ENCODE results near the gene STYXL2. TPM values are rescaled to one million over a fixed set of nuclear protein-coding genes. Genes with fewer than 3 reads are reported as not detected.
A peak's percentile ranks its signal among the peaks of the same experiment; 100 is the strongest.

The STYXL2 gene
- total RNA-seq, 1 donor from 2014 or later: 0.06 TPM

GRCh38 chr1:167089939-167090313, 3.9 kb upstream of the STYXL2 start:
- no peaks in the 10 kb centered on the region for H4K20me1 ChIP-seq (ENCODE audit: low read depth)
- H3K79me2 ChIP-seq (ENCODE audit: low read depth): no peaks in the 10 kb centered on the region
- H3K9ac ChIP-seq: no peak overlapping the region
- H3K36me3 ChIP-seq: no peaks in the 10 kb centered on the region
- Mint-ChIP-seq H3K36me3 (no peaks in the 10 kb centered on the region), H3K4me3 (no peak overlapping the region), H3K9me3 (peaks cover 2% of the 10 kb centered on the region), H3K27ac (no peak overlapping the region), H3K27me3 (ENCODE audit: insufficient read depth, low read depth) (peaks cover 2% of the 10 kb centered on the region), H3K4me1 (peaks cover 17% of the 10 kb centered on the region)
- TF ChIP-seq, protein P1, sequence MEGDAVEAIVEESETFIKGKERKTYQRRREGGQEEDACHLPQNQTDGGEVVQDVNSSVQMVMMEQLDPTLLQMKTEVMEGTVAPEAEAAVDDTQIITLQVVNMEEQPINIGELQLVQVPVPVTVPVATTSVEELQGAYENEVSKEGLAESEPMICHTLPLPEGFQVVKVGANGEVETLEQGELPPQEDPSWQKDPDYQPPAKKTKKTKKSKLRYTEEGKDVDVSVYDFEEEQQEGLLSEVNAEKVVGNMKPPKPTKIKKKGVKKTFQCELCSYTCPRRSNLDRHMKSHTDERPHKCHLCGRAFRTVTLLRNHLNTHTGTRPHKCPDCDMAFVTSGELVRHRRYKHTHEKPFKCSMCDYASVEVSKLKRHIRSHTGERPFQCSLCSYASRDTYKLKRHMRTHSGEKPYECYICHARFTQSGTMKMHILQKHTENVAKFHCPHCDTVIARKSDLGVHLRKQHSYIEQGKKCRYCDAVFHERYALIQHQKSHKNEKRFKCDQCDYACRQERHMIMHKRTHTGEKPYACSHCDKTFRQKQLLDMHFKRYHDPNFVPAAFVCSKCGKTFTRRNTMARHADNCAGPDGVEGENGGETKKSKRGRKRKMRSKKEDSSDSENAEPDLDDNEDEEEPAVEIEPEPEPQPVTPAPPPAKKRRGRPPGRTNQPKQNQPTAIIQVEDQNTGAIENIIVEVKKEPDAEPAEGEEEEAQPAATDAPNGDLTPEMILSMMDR (IDR thresholded peaks at IDR 0.05): no peak
- TF ChIP-seq EZH2phosphoT487 (IDR thresholded peaks at IDR 0.05) (no peak), EZH2 (IDR thresholded peaks at IDR 0.05) (no peak)
- no peak overlapping the region for H3K4me3 ChIP-seq
- no peak for DNase-seq (ENCODE audit: low spot score)
- H2AFZ ChIP-seq (replicated peaks): no peak overlapping the region
- H3K27ac ChIP-seq: no peak overlapping the region
- peaks cover 9% of the 10 kb centered on the region for H3K4me1 ChIP-seq
- H3K9me3 ChIP-seq (ENCODE audit: low read depth): no peaks in the 10 kb centered on the region
- H3K27me3 ChIP-seq: no peaks in the 10 kb centered on the region
- no peaks in the 10 kb centered on the region for H3F3A ChIP-seq (ENCODE audit: low read depth)
- H3K4me2 ChIP-seq: no peak overlapping the region

DNA sequence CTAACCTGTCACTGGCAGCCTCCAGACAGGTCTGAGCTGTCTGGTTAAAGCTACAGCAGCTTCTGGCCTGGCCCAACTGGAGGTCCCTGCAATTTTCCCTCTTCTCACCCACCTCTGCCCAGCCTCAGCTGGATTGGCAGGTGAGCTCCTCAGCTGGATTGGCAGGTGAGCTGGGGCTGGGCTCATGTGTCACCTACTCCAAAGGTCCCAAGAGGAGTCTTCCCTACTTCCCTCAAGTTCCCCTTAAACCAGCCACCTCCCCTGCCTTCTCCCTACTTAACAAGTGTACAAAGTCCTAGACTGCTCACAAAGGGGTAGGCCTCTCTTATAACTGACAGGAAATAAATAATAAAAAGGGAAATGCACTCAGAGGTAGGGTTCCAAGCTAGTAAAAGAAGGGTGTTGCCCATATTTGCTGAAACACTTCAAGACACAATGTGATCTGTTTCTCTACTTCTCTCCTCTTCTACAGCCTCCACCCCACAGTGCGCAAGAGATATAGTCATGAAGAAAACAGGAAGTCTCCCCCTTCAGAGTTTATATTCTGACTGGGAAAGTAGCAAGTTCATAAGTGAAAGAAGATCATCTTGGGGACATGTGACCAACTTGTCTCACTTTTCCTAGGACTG, 3.4 kb upstream of the STYXL2 start, which contains the start of gene GPA33:
Gene GPA33, minus strand, starts transcription at position 64 of the 629 bp plus-strand sequence. CDS start 90 bp downstream, outside the sequence.
- H3K36me3 ChIP-seq: no peaks in the 10 kb centered on the region
- H3K4me1 ChIP-seq: peaks cover 9% of the 10 kb centered on the region
- no peaks in the 10 kb centered on the region for H3F3A ChIP-seq (ENCODE audit: low read depth)
- Mint-ChIP-seq H3K4me3 (no peak within 1 kb of the TSS), H3K27me3 (ENCODE audit: insufficient read depth, low read depth) (peaks cover 2% of the 10 kb centered on the region), H3K36me3 (no peaks in the 10 kb centered on the region), H3K27ac (peak within 1 kb of the TSS; percentile 8), H3K9me3 (peaks cover 2% of the 10 kb centered on the region), H3K4me1 (peaks cover 20% of the 10 kb centered on the region)
- H3K27me3 ChIP-seq: no peaks in the 10 kb centered on the region
- H3K9me3 ChIP-seq (ENCODE audit: low read depth): no peaks in the 10 kb centered on the region
- no peak within 1 kb of the TSS for H3K27ac ChIP-seq
- TF ChIP-seq EZH2 (IDR thresholded peaks at IDR 0.05) (no peak), EZH2phosphoT487 (IDR thresholded peaks at IDR 0.05) (no peak)
- TF ChIP-seq, protein P1 (IDR thresholded peaks at IDR 0.05): no peak
- H3K9ac ChIP-seq: no peak within 1 kb of the TSS
- DNase-seq (ENCODE audit: low spot score): no peak
- no peak within 1 kb of the TSS for H2AFZ ChIP-seq (replicated peaks)
- H3K79me2 ChIP-seq (ENCODE audit: low read depth): no peaks in the 10 kb centered on the region
- no peak within 1 kb of the TSS for H3K4me2 ChIP-seq
- H3K4me3 ChIP-seq: no peak within 1 kb of the TSS
- no peaks in the 10 kb centered on the region for H4K20me1 ChIP-seq (ENCODE audit: low read depth)

- Mint-ChIP-seq H3K9me3 (peaks cover 8% of the 10 kb centered on the region), H3K27me3 (ENCODE audit: insufficient read depth, low read depth) (peaks cover 2% of the 10 kb centered on the region), H3K27ac (no peak overlapping the region), H3K36me3 (no peaks in the 10 kb centered on the region), H3K4me3 (peak overlapping the region; percentile 14), H3K4me1 (peaks cover 13% of the 10 kb centered on the region)
- no peak for DNase-seq (ENCODE audit: low spot score)
- no peaks in the 10 kb centered on the region for H3K9me3 ChIP-seq (ENCODE audit: low read depth)
- H3K4me1 ChIP-seq: peaks cover 9% of the 10 kb centered on the region
- H3F3A ChIP-seq (ENCODE audit: low read depth): no peaks in the 10 kb centered on the region
- H3K27ac ChIP-seq: no peak overlapping the region
- no peak overlapping the region for H3K9ac ChIP-seq
- TF ChIP-seq EZH2 (IDR thresholded peaks at IDR 0.05): no peak
- TF ChIP-seq EZH2phosphoT487 (IDR thresholded peaks at IDR 0.05): no peak
- TF ChIP-seq, protein P1 (IDR thresholded peaks at IDR 0.05): no peak
- no peaks in the 10 kb centered on the region for H3K36me3 ChIP-seq
- H4K20me1 ChIP-seq (ENCODE audit: low read depth): no peaks in the 10 kb centered on the region
- no peak overlapping the region for H3K4me2 ChIP-seq
- no peaks in the 10 kb centered on the region for H3K27me3 ChIP-seq
- no peaks in the 10 kb centered on the region for H3K79me2 ChIP-seq (ENCODE audit: low read depth)
- no peak overlapping the region for H2AFZ ChIP-seq (replicated peaks)
- H3K4me3 ChIP-seq: no peak overlapping the region
These were observed 1.2 kb upstream of the STYXL2 start for GRCh38 chr1:167092653-167093052.
